ENCODE measurements around the gene VAMP1. TPM values are rescaled to one million over a fixed set of nuclear protein-coding genes. Genes with fewer than 3 reads are reported as not detected.

Gene VAMP1
- total RNA-seq, 4 donors from 2014 or later = 2.6 to 23.1 (median 17.7) TPM

- TF ChIP-seq CTCF (IDR thresholded peaks at IDR 0.05) = no peak
- TF ChIP-seq EP300 (IDR thresholded peaks at IDR 0.05; ENCODE audit: low read depth) = no peak
- no peak for TF ChIP-seq POLR2AphosphoS5 (IDR thresholded peaks at IDR 0.05)
- TF ChIP-seq POLR2A (IDR thresholded peaks at IDR 0.05) = no peak
- in situ Hi-C loops (cut with MboI; ENCODE audit: low pct_ligation_motif_present in 1 of 4, low pct_unique_long_range_greater_than_20kb in 1 of 4, low sequenced_read_pairs in 3 of 4) = no loop called here
- H3K9me3 ChIP-seq = no peaks in the 10 kb centered on the region
- H3K27ac ChIP-seq = no peak overlapping the region
- no peaks in the 10 kb centered on the region for H3K27me3 ChIP-seq
- peaks cover 0 to 13% (median 4%) of the 10 kb centered on the region in 4 donors for H3K4me1 ChIP-seq
- DNase-seq = no peak
- 67 to 89% methylated on average over 3 of the region's 3 CpGs for WGBS, 2 donors (ENCODE audit: low coverage in 1 of 2)
- intact Hi-C loops (cut with DNase I; ENCODE audit: low total_unique reads) = no loop called here
- H3K36me3 ChIP-seq = no peaks in the 10 kb centered on the region
- no peak overlapping the region for H3K4me3 ChIP-seq
These were observed 53.9 kb downstream of the VAMP1 start for GRCh38 chr12:6416596-6416995.

Other genes starting within 250 kb of the VAMP1 start
- gene PLEKHG6, start 160.0 kb downstream of the VAMP1 start, total RNA-seq = 100 to 1,000 TPM; 142 to 373 (median 198) TPM
- 100 to 1,000 TPM; 229 to 317 (median 258) TPM for gene TNFRSF1A, start 128.6 kb downstream of the VAMP1 start, total RNA-seq
- 100 to 1,000 TPM; 151 to 757 (median 502) TPM for gene SCNN1A, start 95.1 kb downstream of the VAMP1 start, total RNA-seq
- 100 to 1,000 TPM; 148 to 367 (median 208) TPM for gene LTBR, start 86.5 kb downstream of the VAMP1 start, total RNA-seq
- 10 to 100 TPM in 1 of 4 donors, 1 to 10 TPM in 2, not detected in 1; 1.1 to 16.8 (median 2.3) TPM for gene CD27, start 25.7 kb downstream of the VAMP1 start, total RNA-seq
- 10 to 100 TPM; 47.6 to 99.1 (median 79.3) TPM for gene TAPBPL, start 18.6 kb downstream of the VAMP1 start, total RNA-seq
- 10 to 100 TPM in 3 of 4 donors, 1 to 10 TPM in 1; 2.6 to 49.7 (median 40.9) TPM for gene MRPL51, start 22.6 kb upstream of the VAMP1 start, total RNA-seq
- gene NCAPD2, start 23.4 kb upstream of the VAMP1 start, total RNA-seq = 10 to 100 TPM; 18.3 to 20.2 (median 19.2) TPM
- gene GAPDH, start 63.8 kb upstream of the VAMP1 start, total RNA-seq = 1,000 to 10,000 TPM; 1,806 to 2,946 (median 2,333) TPM
- 10 to 100 TPM in 1 of 4 donors, 1 to 10 TPM in 3; 6.1 to 54.2 (median 8.0) TPM for gene IFFO1, start 85.4 kb upstream of the VAMP1 start, total RNA-seq
- gene NOP2, start 97.6 kb upstream of the VAMP1 start, total RNA-seq = 100 to 1,000 TPM in 1 of 4 donors, 10 to 100 TPM in 3; 12.8 to 167 (median 30.5) TPM
- gene CHD4, start 136.7 kb upstream of the VAMP1 start, total RNA-seq = 100 to 1,000 TPM; 142 to 165 (median 154) TPM
- gene LPAR5, start 165.3 kb upstream of the VAMP1 start, total RNA-seq = 10 to 100 TPM; 27.9 to 50.1 (median 30.2) TPM
- 1 to 10 TPM in 3 of 4 donors, not detected in 1; 2.2 to 2.9 (median 2.7) TPM for gene ACRBP, start 176.8 kb upstream of the VAMP1 start, total RNA-seq
- gene ING4, start 192.4 kb upstream of the VAMP1 start, total RNA-seq = 100 to 1,000 TPM in 1 of 4 donors, 10 to 100 TPM in 3; 41.8 to 165 (median 56.6) TPM
- 10 to 100 TPM; 34.8 to 49.4 (median 42.8) TPM for gene ZNF384, start 218.7 kb upstream of the VAMP1 start, total RNA-seq
- under 1 TPM in 1 of 4 donors, not detected in 3; 0.64 TPM for gene PIANP, start 230.1 kb upstream of the VAMP1 start, total RNA-seq

All from transverse colon (tissue), 4 donors.